K562 (cell line): Measurements from ENCODE around the gene OR6S1. TPM values are rescaled to one million over a fixed set of nuclear protein-coding genes. Genes with fewer than 3 reads are reported as not detected.

Source experiments
- BDP1 ChIP-seq: IDR thresholded peaks from 3 replicates; pipeline ENCODE4 v1.6.1; 2011; ENCODE audit not compliant: insufficient read length, insufficient read depth
- CHD7 ChIP-seq: fragments of 200-600 bp; sonication (generic); IDR thresholded peaks from one replicate; pipeline ENCODE4 v1.6.1; 2012; ENCODE audit warnings: mild to moderate bottlenecking, low read depth, low read length, inconsistent platforms
- CREB5 ChIP-seq: fragments of 250-450 bp; sonication (Bioruptor Pico); IDR thresholded peaks from 2 replicates; pipeline ENCODE4 v1.5.0; 2020; ENCODE audit warnings: mild to moderate bottlenecking
- CTBP1 ChIP-seq: fragments of 450-650 bp; IDR thresholded peaks from 2 replicates; pipeline ENCODE4 v1.6.1; 2016; ENCODE audit warnings: borderline replicate concordance
- ETV1 ChIP-seq: fragments of 450-650 bp; conservative IDR thresholded peaks from 2 replicates; pipeline ENCODE4 v1.6.1; 2016; ENCODE audit warnings: missing genetic modification characterization, control low read depth, low read depth, missing compliant biosample characterization
- EWSR1 ChIP-seq: fragments of 450-650 bp; IDR thresholded peaks from 2 replicates; pipeline ENCODE4 v1.6.1; 2018; ENCODE audit warnings: borderline replicate concordance, mild to moderate bottlenecking, low read depth, moderate library complexity; ENCODE audit not compliant: partially characterized antibody
- L3MBTL2 ChIP-seq: fragments of 450-650 bp; IDR thresholded peaks from 2 replicates; pipeline ENCODE4 v1.6.1; 2016; ENCODE audit warnings: mild to moderate bottlenecking, moderate library complexity
- MBD2 ChIP-seq: sonication (generic); IDR thresholded peaks from 2 replicates; pipeline ENCODE4 v1.6.1; 2016; ENCODE audit warnings: low read depth, borderline replicate concordance
- MYC ChIP-seq, 2 experiments: fragments of 250-450 bp in 1 of 2; sonication (Bioruptor Pico) in 1 of 2; IDR thresholded peaks; 2 replicates each; pipeline versions ENCODE4 v1.5.1 to v1.6.1; 2012 to 2021; ENCODE audit warnings: low read depth in 2 of 2, borderline replicate concordance in 1 of 2, improper control_type of control experiment in 1 of 2, low read length in 1 of 2, mild to moderate bottlenecking in 1 of 2, moderate library complexity in 1 of 2
- NFIX ChIP-seq: fragments of 250-450 bp; sonication (Bioruptor Pico); IDR thresholded peaks from 2 replicates; pipeline ENCODE4 v1.4.0; 2020; ENCODE audit warnings: low read depth, mild to moderate bottlenecking, moderate library complexity
- POLR3A ChIP-seq: IDR thresholded peaks from 2 replicates; pipeline ENCODE4 v1.6.1; 2011; ENCODE audit warnings: borderline replicate concordance, mild to moderate bottlenecking, moderate library complexity; ENCODE audit not compliant: insufficient read length, insufficient read depth; ENCODE audit errors: extremely low read depth
- TAL1 ChIP-seq: fragments of 450-650 bp; IDR thresholded peaks from 2 replicates; pipeline ENCODE4 v1.6.1; 2016; ENCODE audit warnings: mild to moderate bottlenecking
- polyA plus RNA-seq, 8 experiments: library from polyadenylated mRNA; depleted of rRNA in 4 of 8; stranded (reverse) in 5 of 8; unstranded in 3 of 8; fragments of >200 nt; fragmentation: Nextera tagmentation in 2 of 8; fragmentation: Illumina TruSeq in 1 of 8; extraction: Ambion mirVana in 2 of 8; extraction: Trizol in 1 of 8; gene quantifications; 2 replicates each; pipeline versions ENCODE4 v1.2.1 to v1.2.3, GENCODE V29; 2011 to 2014; ENCODE audit warnings: inconsistent platforms in 1 of 8, missing spikeins in 1 of 8
- total RNA-seq, 7 experiments: library from RNA; depleted of rRNA in 6 of 7; stranded (reverse); fragments of >200 nt in 6 of 7; fragmentation: Illumina TruSeq in 2 of 7; extraction: Trizol in 2 of 7; gene quantifications; 2 replicates each; pipeline versions ENCODE4 v1.2.1 to v1.2.3, GENCODE V29; 2011 to 2021; ENCODE audit warnings: low replicate concordance in 1 of 7

Gene OR6S1
- total and polyA plus RNA-seq, 9 of the 15 experiments (the other 6 are each of a cell fraction or from before 2014, with no cell fraction given): not detected

GRCh38 chr14:20652996-20653975 is 11.8 kb upstream of the OR6S1 start (continued):
- TF ChIP-seq CHD7 (peak; percentile 93), CTBP1 (peak; percentile 61; the same call in 1 of the 2 replicates), TAL1 (no peak), ETV1 (tag) (0 out of 2 replicates have a peak, but pooled peaks have one; percentile 26), POLR3A (peak; percentile 84), L3MBTL2 (peak; percentile 37; the same call in 1 of the 2 replicates), MBD2 (no peak), NFIX (CRISPR knock-in tag) (no peak), BDP1 (peak; percentile 38), CREB5 (CRISPR knock-in tag) (no peak), MYC (IDR thresholded peaks at IDR 0.05; ENCODE audit: low read depth, low read length) (peak; percentile 55; the same call in 1 of the 2 replicates), MYC (CRISPR knock-in tag; IDR thresholded peaks at IDR 0.05; ENCODE audit: borderline replicate concordance, low read depth) (no peak), EWSR1 (no peak)
